HL-60 (cell line): ENCODE data around the gene LRRC8E.

ENCODE experiments used
- GABPA ChIP-seq: IDR thresholded peaks from 2 replicates; pipeline ENCODE4 v1.6.1; 2012; ENCODE audit warnings: low read depth
- POLR2AphosphoS5 ChIP-seq: IDR thresholded peaks from 2 replicates; pipeline ENCODE4 v1.6.1; 2012; ENCODE audit warnings: low read depth
- TF ChIP-seq, protein P1 (sequence below): IDR thresholded peaks from one replicate; pipeline ENCODE4 v1.5.1; 2011; ENCODE audit warnings: low read length, control low read depth, inconsistent platforms; ENCODE audit not compliant: insufficient read depth

DNA sequence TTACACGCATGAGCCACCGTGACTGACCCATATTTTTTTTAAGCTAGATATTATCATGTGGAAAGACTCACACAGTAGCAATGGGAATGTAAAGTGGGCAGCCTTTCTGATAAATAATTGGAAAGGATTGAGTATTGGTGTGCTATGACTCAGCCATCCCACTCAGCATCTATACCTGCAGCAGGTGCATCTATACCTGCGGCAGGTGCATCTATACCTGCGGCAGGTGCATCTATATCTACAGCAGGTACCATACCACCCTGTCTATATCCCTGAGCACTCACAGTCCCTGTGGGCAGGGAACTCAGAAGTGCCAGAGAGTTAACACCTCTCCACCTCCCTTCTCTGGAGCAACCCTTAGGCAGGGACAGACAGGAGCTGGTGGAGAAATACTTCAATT lies 5.2 kb upstream of the LRRC8E start:
- TF ChIP-seq POLR2AphosphoS5 (no peak), GABPA (no peak)
- TF ChIP-seq, protein P1, sequence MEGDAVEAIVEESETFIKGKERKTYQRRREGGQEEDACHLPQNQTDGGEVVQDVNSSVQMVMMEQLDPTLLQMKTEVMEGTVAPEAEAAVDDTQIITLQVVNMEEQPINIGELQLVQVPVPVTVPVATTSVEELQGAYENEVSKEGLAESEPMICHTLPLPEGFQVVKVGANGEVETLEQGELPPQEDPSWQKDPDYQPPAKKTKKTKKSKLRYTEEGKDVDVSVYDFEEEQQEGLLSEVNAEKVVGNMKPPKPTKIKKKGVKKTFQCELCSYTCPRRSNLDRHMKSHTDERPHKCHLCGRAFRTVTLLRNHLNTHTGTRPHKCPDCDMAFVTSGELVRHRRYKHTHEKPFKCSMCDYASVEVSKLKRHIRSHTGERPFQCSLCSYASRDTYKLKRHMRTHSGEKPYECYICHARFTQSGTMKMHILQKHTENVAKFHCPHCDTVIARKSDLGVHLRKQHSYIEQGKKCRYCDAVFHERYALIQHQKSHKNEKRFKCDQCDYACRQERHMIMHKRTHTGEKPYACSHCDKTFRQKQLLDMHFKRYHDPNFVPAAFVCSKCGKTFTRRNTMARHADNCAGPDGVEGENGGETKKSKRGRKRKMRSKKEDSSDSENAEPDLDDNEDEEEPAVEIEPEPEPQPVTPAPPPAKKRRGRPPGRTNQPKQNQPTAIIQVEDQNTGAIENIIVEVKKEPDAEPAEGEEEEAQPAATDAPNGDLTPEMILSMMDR = no peak
